DLD1 (cell line): Measurements from ENCODE around the gene TRRAP.

Source experiments
- in situ Hi-C: cut with HindIII; loops from 2 replicates; pipeline ENCODE4 v1.10.0; 2017; ENCODE audit warnings: low sequenced_read_pairs

TRRAP gene

DNA sequence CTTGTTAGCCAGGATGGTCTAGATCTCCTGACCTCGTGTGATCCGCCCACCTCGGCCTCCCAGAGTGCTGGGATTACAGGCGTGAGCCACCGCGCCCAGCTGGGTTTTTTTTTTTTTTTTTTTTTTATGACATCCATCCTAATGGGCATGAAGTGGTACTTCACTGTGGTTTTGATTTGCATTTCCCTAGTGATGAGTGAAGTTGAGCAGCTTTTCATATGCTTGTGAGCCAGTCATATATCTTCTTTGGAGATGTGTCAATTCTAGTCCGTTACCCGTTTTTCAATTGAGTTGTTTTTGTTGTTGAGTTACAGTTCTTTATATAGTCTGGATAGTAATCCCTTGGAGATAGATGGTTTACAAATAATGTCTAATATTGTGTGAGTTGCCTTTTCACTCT is 137.9 kb downstream of the TRRAP start:
- in situ Hi-C loops: loop anchor here (25.0 kb wide), 2 partner anchors 104 to 296 kb away; no protein-coding TSS in a partner anchor

DNA sequence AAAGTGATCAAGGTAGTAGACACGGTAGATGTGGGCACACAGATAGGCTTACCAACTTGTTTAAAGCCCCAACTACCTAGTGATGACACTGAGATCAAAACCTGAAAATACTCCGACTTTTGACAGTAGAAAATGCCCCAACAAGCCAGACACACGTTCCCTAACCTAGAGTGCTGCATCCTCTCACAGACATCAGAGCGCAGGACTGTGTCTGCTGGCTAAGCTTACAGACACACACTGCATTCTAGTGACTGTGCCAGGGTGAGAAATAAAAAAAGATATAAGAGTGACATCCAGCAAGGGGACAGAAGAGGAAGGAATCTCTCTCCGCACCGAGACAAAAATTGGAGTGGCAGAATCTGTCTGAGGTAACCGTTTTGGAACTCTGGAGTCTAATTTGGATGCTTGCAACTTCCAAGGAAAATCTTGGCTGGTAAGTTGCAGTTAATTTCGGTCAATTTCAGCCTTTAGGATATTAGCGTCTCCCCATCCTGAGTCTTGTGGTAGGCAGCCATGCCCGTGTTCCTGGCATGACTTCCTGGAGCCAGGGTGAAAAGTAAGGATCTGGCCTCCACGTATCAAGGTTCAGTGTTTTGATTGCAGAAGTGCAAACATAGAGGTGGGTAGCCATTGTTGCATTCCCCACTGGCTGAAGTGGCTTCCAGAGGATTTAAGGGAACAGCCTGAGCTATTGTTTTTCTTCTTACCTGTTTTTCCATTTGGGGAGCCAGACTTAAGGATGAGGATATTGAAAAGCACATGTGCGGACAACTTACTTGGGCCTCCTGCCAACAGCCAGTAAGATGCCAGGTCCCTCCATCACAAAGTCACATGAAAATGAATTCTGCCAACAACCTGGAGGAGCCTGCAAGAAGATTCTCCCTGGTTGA is 141.4 kb downstream of the TRRAP start:
- in situ Hi-C loops: loop anchor here (25.0 kb wide), 2 partner anchors 107 to 293 kb away; no protein-coding TSS in a partner anchor

- in situ Hi-C loops: loop anchor here (25.0 kb wide), 2 partner anchors 108 to 292 kb away; no protein-coding TSS in a partner anchor
Observed at GRCh38 chr7:99020413-99020715, 142.0 kb downstream of the TRRAP start.

- in situ Hi-C loops: loop anchor here (25.0 kb wide), 2 partner anchors 110 to 290 kb away; no protein-coding TSS in a partner anchor
Observed at GRCh38 chr7:99021941-99022560, 143.7 kb downstream of the TRRAP start.

- in situ Hi-C loops: loop anchor here (25.0 kb wide), 2 partner anchors 112 to 288 kb away; no protein-coding TSS in a partner anchor
Observed at GRCh38 chr7:99024066-99024465, 145.7 kb downstream of the TRRAP start.

DNA sequence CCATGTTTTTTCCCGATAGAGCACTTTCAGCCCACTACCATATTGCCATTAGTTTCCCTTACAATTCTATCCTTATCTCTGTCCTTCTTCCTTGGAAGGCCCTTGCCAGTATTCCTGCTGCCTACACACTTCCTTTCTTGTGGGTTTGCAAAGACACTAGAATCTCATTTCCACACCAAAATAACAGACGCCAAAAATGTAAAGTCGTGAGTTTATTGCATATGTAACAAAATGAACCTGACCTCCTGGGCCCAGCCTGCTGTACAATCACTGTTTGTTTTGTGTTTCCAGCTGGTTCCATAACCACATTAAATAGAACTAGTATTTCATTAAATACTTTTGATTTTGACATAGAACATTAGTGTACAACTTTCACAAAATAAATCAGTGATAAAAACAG is 148.9 kb downstream of the TRRAP start:
- in situ Hi-C loops: no loop called here

DNA sequence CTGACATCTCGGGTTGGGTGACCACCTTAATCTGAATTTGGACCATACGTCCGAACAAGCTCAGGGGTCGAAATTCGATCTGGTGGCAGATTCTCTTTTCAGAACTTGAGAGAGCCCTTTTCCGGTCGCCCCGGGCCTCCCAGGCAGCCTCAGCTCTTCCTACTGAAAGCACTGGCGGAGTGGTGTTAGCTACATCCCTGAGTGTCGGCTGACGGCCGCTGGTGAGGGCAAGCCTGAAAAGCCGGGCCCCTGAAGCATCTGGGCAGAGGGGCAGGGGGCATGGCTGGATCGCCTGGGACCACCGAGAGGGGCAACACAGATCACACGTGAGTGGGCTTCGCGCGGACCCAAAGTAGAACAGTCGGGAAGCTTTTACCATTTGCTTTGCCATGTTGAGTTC is 149.5 kb downstream of the TRRAP start:
- in situ Hi-C loops: no loop called here

GRCh38 chr7:99028261-99028973 is 150.1 kb downstream of the TRRAP start:
- in situ Hi-C loops: no loop called here

GRCh38 chr7:99029466-99030435 is 151.4 kb downstream of the TRRAP start:
- in situ Hi-C loops: no loop called here

GRCh38 chr7:99030457-99030856 is 152.1 kb downstream of the TRRAP start:
- in situ Hi-C loops: no loop called here

DNA sequence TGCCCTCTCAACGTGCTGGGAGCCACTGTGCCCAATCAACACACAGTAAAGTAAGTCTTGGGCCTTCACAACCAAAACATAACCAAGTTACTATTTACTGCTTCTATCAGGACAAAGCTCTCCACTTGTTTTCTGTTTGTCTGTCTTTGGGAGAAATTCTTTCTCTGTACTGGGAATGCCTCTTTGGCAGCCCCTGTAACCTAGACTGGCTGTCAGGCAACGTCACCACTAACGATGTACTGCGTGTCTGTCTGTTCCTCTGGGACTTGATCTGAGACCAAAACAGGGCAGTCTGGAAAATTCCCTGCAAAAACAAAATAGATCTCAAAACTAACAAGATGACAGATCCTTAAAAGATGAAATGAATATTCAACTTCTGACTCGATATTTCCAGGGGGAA is 152.6 kb downstream of the TRRAP start:
- in situ Hi-C loops: no loop called here

DNA sequence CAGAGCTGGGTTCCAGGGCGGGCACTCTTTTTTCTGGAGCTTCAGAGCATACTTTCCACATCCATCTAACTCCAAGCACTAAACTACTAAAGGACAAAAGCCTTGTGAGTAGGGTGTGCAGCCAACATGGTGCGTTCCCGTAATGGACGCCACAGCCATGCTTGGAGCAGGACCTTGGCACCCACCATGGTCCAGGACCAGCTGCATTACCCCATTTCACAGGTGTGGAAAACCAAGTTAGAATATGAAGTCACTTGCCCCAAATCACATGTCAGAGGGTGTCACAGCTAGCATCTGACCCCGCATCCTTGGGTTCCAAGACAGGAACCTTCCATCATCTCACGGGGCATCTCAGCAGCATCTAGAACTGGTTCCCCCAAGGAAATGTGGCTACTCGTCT is 153.2 kb downstream of the TRRAP start:
- in situ Hi-C loops: no loop called here

DNA sequence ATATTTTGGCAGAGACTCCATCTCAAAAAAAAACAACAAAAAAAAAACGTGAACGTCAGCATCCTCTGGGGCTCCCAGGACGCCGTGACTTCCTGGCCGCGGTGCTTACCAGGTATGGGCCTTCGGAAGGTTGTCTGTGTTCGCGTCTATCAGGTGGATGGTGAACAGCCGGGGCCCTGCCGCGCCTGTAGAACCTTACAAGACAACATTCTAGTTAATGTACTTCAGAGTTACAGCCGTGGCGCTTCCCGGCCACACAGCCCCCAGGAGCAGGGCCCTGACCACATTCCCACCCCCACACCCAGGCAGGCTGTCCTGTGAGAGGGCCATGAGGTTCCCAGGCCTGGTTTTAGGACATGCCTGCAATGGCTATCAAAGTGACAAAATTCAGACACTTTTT is 154.6 kb downstream of the TRRAP start:
- in situ Hi-C loops: no loop called here

DNA sequence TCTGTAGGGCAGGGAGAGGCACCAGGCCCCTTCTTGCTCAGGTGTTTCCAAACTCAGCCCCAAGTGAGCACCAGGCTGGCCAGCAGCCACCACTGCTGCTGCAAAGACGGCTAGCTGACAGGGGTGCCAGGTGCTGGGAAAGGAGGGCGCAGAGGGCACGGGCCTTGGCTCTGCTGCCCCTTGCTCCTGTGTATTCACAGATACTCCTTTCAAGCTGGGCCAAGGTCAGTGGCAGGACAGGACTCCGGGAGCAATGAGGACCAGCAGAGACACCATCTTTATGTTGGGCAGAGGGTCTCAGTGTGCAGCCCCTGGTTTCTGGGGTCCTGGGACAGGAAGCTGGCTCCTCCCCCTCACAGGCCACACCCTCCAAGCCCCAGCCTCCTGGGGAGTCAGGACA is 155.4 kb downstream of the TRRAP start:
- in situ Hi-C loops: no loop called here

DNA sequence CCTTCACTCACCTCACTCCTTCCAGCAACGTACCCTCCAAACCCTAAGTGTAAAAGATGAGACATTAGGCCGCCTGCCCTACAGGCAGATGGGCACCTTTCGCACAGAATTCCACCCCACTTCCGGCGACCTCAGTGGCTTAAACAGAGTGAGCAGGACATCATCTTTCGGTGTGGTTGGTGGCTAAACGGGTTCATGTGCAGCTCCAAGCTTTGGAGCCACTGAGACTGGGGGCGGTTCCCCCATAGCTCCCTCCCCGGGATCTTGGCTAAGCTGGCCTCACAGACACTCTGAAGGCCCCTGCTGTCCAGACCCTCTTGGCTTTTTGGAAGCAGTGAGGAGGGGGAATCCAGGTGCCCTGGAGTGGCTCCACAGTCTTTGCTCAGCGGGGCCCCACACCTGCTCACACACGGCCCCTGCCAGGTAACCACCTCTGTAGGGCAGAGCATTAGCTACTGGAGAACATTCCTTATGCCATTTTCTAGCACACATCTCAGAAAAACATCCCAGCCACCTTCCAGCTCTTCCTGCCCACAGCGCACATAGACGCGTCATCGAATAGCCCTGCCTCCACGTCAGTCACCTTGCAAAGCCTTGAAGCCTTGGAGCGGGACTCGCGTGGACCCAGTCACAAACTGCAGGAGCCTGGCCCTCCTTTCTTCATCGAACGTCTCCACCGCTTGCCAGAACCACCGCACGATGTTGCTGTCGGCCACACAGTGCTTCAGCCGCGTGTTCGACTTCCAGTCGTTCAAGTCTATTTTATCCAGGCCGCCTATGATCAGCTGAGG is 156.8 kb downstream of the TRRAP start:
- in situ Hi-C loops: no loop called here

GRCh38 chr7:99035723-99036545 is 157.6 kb downstream of the TRRAP start:
- in situ Hi-C loops: no loop called here

DNA sequence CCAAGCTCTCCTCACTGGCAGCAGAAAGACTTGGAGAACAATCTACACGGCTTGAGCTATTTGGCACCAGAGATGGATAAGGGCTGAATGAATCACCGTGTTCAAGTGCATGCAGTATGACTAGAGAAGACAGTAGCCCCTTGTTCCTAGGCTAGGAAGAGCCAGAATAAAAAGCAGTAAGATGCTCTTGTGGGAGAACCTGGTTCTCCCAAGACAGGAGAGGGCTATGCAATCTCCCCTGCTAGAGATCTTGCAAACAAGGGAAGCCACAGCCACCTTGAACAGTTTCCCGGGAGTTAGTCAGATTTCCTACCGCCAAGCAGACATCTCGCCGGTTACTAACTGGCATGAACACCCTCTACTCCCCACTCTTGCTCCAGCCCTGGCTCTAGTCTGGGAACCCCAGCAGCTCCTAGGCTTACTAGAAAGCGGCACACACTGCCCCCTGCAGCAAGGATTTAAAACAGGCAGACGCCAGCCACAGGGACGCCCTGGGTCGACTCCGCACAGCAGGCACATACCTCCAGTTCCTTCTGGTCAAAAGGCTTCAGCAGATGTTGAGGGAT is 158.3 kb downstream of the TRRAP start:
- in situ Hi-C loops: no loop called here

DNA sequence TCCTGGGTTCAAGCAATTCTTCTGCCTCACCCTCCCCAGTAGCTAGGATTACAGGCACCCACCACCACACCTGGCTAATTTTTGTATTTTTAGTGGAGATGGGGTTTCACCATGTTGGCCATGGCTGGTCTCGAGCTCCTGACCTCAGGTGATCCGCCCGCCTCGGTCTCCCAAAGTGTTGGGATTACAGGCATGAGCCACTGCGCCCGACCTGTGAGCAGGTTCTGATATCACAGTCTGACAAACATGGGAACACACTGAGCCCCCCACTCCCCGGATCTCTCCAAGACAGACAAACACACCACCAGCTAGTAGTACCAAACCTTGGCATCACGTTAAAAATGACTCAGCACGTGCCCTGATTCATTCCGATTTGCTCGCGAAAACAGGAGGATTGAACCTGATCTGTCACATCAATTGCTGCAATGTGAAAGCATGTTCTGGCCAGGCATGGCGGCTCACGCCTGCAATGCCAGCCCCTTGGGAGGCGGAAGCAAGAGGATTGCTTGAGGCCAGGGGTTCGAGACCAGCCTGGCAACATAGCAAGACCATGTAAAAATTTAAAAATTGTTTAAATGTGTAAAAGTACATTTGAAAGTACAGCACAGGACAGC is 159.1 kb downstream of the TRRAP start:
- in situ Hi-C loops: no loop called here
